ENCODE results near the gene HEXA.

DNA sequence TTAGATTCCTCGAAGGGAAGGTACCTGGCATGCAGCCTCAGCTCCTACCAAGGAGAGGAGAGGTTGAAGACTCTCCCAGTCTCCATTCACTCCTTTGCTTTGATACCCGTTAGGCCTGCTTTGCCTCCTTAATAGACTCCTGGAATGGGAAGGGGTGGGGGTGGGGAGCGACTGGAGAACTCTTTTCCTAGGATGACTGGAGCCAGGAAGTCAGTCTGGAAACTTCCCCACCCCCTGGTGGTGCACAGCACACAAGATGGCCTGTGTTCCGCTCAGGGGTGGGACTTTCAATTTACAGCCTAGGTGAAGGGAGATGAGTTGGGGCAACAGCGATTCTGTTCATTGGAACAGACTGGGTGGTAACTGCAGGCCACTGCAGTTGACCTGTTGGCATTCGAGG, 34.5 kb downstream of the HEXA start:
- TF ChIP-seq CTCF (IDR thresholded peaks at IDR 0.05): no peak
- no peak for TF ChIP-seq EP300 (IDR thresholded peaks at IDR 0.05)
- no peak for TF ChIP-seq POLR2A (IDR thresholded peaks at IDR 0.05)
